Testis (tissue), 2 donors: ENCODE measurements around the gene C2CD5.

ENCODE experiments used
- POLR2A ChIP-seq: fragments of 450-650 bp; IDR thresholded peaks from one replicate; pipeline ENCODE4 v1.6.1; 2017; ENCODE audit warnings: antibody characterized with exemption, mild to moderate bottlenecking, moderate library complexity
- TF ChIP-seq, protein P1 (sequence below), 3 experiments: fragments of 450-650 bp in 2 of 3; fragments of 200-600 bp in 1 of 3; sonication (generic) in 1 of 3; IDR thresholded peaks; one replicate each; pipeline ENCODE4 v1.5.1; 2016 to 2019; ENCODE audit warnings: antibody characterized with exemption in 3 of 3, mild to moderate bottlenecking in 2 of 3, moderate library complexity in 1 of 3

DNA sequence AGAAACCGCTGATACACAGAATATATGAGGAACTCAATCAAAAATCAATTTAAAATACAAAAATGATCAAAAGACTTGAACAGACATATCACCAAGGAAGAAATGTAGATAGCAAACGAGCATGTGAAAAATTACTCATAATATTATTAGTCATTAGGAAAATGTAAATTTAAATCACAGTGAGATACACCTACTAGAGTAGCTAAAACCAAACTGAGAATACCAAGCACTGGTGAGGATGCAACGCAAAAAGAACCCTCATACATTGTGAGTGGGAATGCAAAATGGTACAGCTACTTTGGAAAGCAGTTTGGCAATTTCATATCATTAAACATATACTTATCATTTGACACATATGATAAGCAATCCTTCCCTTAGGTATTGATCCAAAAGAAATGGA lies 108.8 kb downstream of the C2CD5 start:
- TF ChIP-seq, protein P1, sequence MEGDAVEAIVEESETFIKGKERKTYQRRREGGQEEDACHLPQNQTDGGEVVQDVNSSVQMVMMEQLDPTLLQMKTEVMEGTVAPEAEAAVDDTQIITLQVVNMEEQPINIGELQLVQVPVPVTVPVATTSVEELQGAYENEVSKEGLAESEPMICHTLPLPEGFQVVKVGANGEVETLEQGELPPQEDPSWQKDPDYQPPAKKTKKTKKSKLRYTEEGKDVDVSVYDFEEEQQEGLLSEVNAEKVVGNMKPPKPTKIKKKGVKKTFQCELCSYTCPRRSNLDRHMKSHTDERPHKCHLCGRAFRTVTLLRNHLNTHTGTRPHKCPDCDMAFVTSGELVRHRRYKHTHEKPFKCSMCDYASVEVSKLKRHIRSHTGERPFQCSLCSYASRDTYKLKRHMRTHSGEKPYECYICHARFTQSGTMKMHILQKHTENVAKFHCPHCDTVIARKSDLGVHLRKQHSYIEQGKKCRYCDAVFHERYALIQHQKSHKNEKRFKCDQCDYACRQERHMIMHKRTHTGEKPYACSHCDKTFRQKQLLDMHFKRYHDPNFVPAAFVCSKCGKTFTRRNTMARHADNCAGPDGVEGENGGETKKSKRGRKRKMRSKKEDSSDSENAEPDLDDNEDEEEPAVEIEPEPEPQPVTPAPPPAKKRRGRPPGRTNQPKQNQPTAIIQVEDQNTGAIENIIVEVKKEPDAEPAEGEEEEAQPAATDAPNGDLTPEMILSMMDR (IDR thresholded peaks at IDR 0.05) = no peak
- TF ChIP-seq POLR2A = no peak
